Endothelial cell of umbilical vein (primary cell): ENCODE measurements around the gene SLC7A8. TPM values are rescaled to one million over a fixed set of nuclear protein-coding genes. Genes with fewer than 3 reads are reported as not detected.
A peak's percentile ranks its signal among the peaks of the same experiment; 100 is the strongest.
"Not testable (repeated sequence)": the region's sequence is repeated elsewhere in the genome, so short reads cannot be mapped to it uniquely, and the experiment has no call there.

Experiments used
- Bru-seq: library from RNA; stranded (reverse); fragments of 400-500 nt; gene quantifications from one replicate; lab custom pipeline; 2021; lab: Mats Ljungman, UMichigan
- BruChase-seq, 2 experiments: library from RNA; stranded (reverse); fragments of 400-500 nt; gene quantifications; one replicate each; lab custom pipeline; 2021; lab: Mats Ljungman, UMichigan
- BruUV-seq: library from RNA; stranded (reverse); fragments of 400-500 nt; replicated peaks from 2 replicates; lab custom pipeline; 2021; lab: Mats Ljungman, UMichigan
- CTCF ChIA-PET: fragments of 300-600, 350-600 bp; sonication (Branson Sonifier 250); formaldehyde crosslinking; loops from one replicate; lab custom pipeline; 2021; ENCODE audit warnings: antibody characterized with exemption, inconsistent platforms; lab: Charles Lee
- POLR2A ChIA-PET: fragments of 300-600, 350-600 bp; sonication (Branson Sonifier 250); formaldehyde crosslinking; loops from one replicate; lab custom pipeline; 2021; ENCODE audit warnings: antibody characterized with exemption, inconsistent platforms; lab: Charles Lee
- DNase-seq: peaks from one replicate; pipeline ENCODE4 v3.0.0-alpha.2; 2011; ENCODE audit warnings: low read depth, low spot score
- FAIRE-seq: peaks from 2 replicates; lab custom pipeline; 2011; peaks lifted over from hg19 to GRCh38; lab: Jason Lieb, UNC
- H2AFZ ChIP-seq: 2 replicates; pipeline ENCODE4 v1.6.0; 2012; ENCODE audit warnings: low read depth, low read length, control low read depth, inconsistent platforms
- H3K27ac ChIP-seq: 2 replicates; pipeline ENCODE4 v1.5.1; 2011; ENCODE audit warnings: low read depth, mild to moderate bottlenecking, control low read depth, low read length, moderate library complexity; ENCODE audit not compliant: insufficient read depth
- H3K27me3 ChIP-seq, 2 experiments: 2 replicates each; pipeline versions ENCODE4 v1.6.0 to v1.6.1; 2011; ENCODE audit warnings: low read length in 2 of 2, mixed read lengths in 1 of 2; ENCODE audit not compliant: control insufficient read depth in 2 of 2, insufficient read depth in 2 of 2
- H3K36me3 ChIP-seq, 2 experiments: 2 replicates in 1 of 2; 3 replicates in 1 of 2; pipeline ENCODE4 v1.5.1; 2011; ENCODE audit warnings: low read length in 2 of 2, mild to moderate bottlenecking in 1 of 2, moderate library complexity in 1 of 2; ENCODE audit not compliant: control insufficient read depth in 2 of 2, insufficient read depth in 2 of 2; ENCODE audit errors: extremely low read depth in 1 of 2
- H3K4me1 ChIP-seq: 3 replicates; pipeline ENCODE4 v1.5.1; 2011; ENCODE audit warnings: mild to moderate bottlenecking, low read length; ENCODE audit not compliant: control insufficient read depth, insufficient read depth; ENCODE audit errors: extremely low read depth
- H3K4me2 ChIP-seq: 2 replicates; pipeline ENCODE4 v1.6.1; 2011; ENCODE audit warnings: low read length, control low read depth, mixed read lengths; ENCODE audit not compliant: insufficient read depth
- H3K4me3 ChIP-seq, 3 experiments: fragments of 200-600 bp in 1 of 3; sonication (generic), shearing (Covaris generic) in 1 of 3; replicated peaks in 1 of 3; 2 replicates each; pipeline ENCODE4 v1.5.1; 2011 to 2016; ENCODE audit warnings: control low read depth in 3 of 3, low read length in 3 of 3, mild to moderate bottlenecking in 2 of 3, inconsistent platforms in 1 of 3, low read depth in 1 of 3, moderate library complexity in 1 of 3; ENCODE audit not compliant: insufficient read depth in 1 of 3
- H3K79me2 ChIP-seq: 2 replicates; pipeline ENCODE4 v1.6.0; 2012; ENCODE audit warnings: low read length, inconsistent platforms; ENCODE audit not compliant: control insufficient read depth, insufficient read depth
- H3K9ac ChIP-seq: replicated peaks from 2 replicates; pipeline ENCODE3; 2011; ENCODE audit warnings: low read length, control low read depth; ENCODE audit not compliant: insufficient read depth; ENCODE audit errors: extremely low read depth
- H3K9me1 ChIP-seq: replicated peaks from 3 replicates; pipeline ENCODE4 v1.6.0; 2011; ENCODE audit warnings: mild to moderate bottlenecking, low read length; ENCODE audit not compliant: control insufficient read depth, insufficient read depth; ENCODE audit errors: extremely low read depth
- H3K9me3 ChIP-seq: replicated peaks from 2 replicates; pipeline ENCODE4 v1.5.1; 2012; ENCODE audit warnings: low read length, inconsistent platforms; ENCODE audit not compliant: control insufficient read depth, insufficient read depth
- H4K20me1 ChIP-seq: replicated peaks from 2 replicates; pipeline ENCODE3; 2011; ENCODE audit warnings: mild to moderate bottlenecking, low read length; ENCODE audit not compliant: control insufficient read depth, insufficient read depth; ENCODE audit errors: extremely low read depth
- EZH2 ChIP-seq: IDR thresholded peaks from 2 replicates; pipeline ENCODE4 v1.6.1; 2012; ENCODE audit warnings: borderline replicate concordance, low read depth, mild to moderate bottlenecking, moderate library complexity, low read length, inconsistent platforms; ENCODE audit not compliant: severe bottlenecking
- FOS ChIP-seq: IDR thresholded peaks from 2 replicates; pipeline ENCODE4 v1.6.1; 2011; ENCODE audit warnings: mild to moderate bottlenecking, low read length, moderate library complexity, borderline replicate concordance; ENCODE audit not compliant: insufficient read depth
- GATA2 ChIP-seq: IDR thresholded peaks from 2 replicates; pipeline ENCODE4 v1.7.0; 2011; ENCODE audit warnings: low read depth, mild to moderate bottlenecking, moderate library complexity, mixed read lengths, low read length; ENCODE audit not compliant: insufficient read length, insufficient read depth
- JUN ChIP-seq: IDR thresholded peaks from 2 replicates; pipeline ENCODE4 v1.6.1; 2011; ENCODE audit warnings: borderline replicate concordance, low read depth; ENCODE audit not compliant: insufficient read length, insufficient read depth
- MYC ChIP-seq: IDR thresholded peaks from one replicate; pipeline ENCODE4 v1.6.1; 2011; ENCODE audit warnings: mild to moderate bottlenecking, low read depth, low read length
- POLR2A ChIP-seq: IDR thresholded peaks from 2 replicates; pipeline ENCODE4 v1.6.1; 2012; ENCODE audit warnings: low read depth, mild to moderate bottlenecking, control low read depth, low read length
- POLR2AphosphoS5 ChIP-seq: IDR thresholded peaks from 2 replicates; pipeline ENCODE4 v1.6.1; 2012; ENCODE audit warnings: low read depth, mild to moderate bottlenecking, control low read depth, low read length, moderate library complexity; ENCODE audit not compliant: insufficient read depth
- dilution Hi-C: fragments of 300-500 bp; cut with MboI; formaldehyde crosslinking; loops from one replicate; pipeline ENCODE4 v1.15.0; 2019; ENCODE audit warnings: low sequenced_read_pairs; ENCODE audit not compliant: extremely low pct_ligation_motif_present
- intact Hi-C: fragments of 100-400 bp; cut with micrococcal nuclease; formaldehyde crosslinking; loops from one replicate; pipeline ENCODE4 v1.10.0; 2022
- long read RNA-seq: library from polyadenylated mRNA; stranded (forward); transcript quantifications from one replicate; pipeline ENCODE4 v2.0.0, GENCODE V29; 2021
- polyA minus RNA-seq, 3 experiments: library from RNA; depleted of rRNA, polyadenylated mRNA; stranded (reverse); fragments of >200 nt; gene quantifications; 1 replicate in 1 of 3; 2 replicates in 2 of 3; pipeline ENCODE4 v1.2.3, GENCODE V29; 2011
- polyA plus RNA-seq, 4 experiments: library from polyadenylated mRNA; depleted of rRNA in 3 of 4; stranded (reverse) in 3 of 4; unstranded in 1 of 4; fragments of >200 nt; gene quantifications; 2 replicates each; pipeline versions ENCODE4 v1.2.1 to v1.2.3, GENCODE V29; 2011 to 2012; ENCODE audit warnings: missing spikeins in 1 of 4
- total RNA-seq: library from RNA; stranded (reverse); gene quantifications from 2 replicates; pipeline ENCODE4 v1.2.3, GENCODE V29; 2021
- TF ChIP-seq, protein P1 (sequence below): IDR thresholded peaks from 2 replicates; pipeline ENCODE4 v1.6.1; 2011; ENCODE audit not compliant: insufficient read depth, insufficient read length
- TF ChIP-seq, protein P2 (sequence below), 2 donors: IDR thresholded peaks; 1 replicate in 1 of 2; 2 replicates in 1 of 2; pipeline ENCODE4 v1.5.1; 2011; ENCODE audit warnings: low read length in 2 of 2, mild to moderate bottlenecking in 2 of 2, moderate library complexity in 2 of 2, control low read depth in 1 of 2, inconsistent platforms in 1 of 2, low read depth in 1 of 2; ENCODE audit not compliant: insufficient read depth in 1 of 2; ENCODE audit errors: extremely low read depth in 1 of 2

The SLC7A8 gene
- 1.1 and 1.6 TPM in 2 replicates for total RNA-seq
- polyA plus RNA-seq, result 0.76 and 0.88 TPM in 2 replicates
- polyA plus RNA-seq (2011; cell fraction: cytosol; rRNA removed), result 0.56 and 0.61 TPM in 2 replicates
- polyA plus RNA-seq (2011; cell fraction: nucleus; rRNA removed), result 0.57 and 1.0 TPM in 2 replicates
- polyA plus RNA-seq (2012), result 2.7 and 16.6 TPM in 2 replicates
- polyA minus RNA-seq, result 1.9 and 3.4 TPM in 2 replicates
- not detected for polyA minus RNA-seq (2011; cell fraction: cytosol; rRNA and poly(A)+ RNA removed)
- 0.24 and 0.29 TPM in 2 replicates for polyA minus RNA-seq (2011; cell fraction: nucleus; rRNA and poly(A)+ RNA removed)
- percentile 17 among the genes with signal in this experiment for Bru-seq, nascent RNA
- BruChase-seq, experiment 1, labeled RNA remaining after a 6-hour chase, result percentile 19 among the genes with signal in this experiment
- BruChase-seq, experiment 2, labeled RNA remaining after a 2-hour chase, result percentile 13 among the genes with signal in this experiment
- long read RNA-seq, partial matches to known transcripts, result 0 of 2 reads
- long read RNA-seq, other reads (novel, unspliced or antisense), result 2 of 2 reads

DNA sequence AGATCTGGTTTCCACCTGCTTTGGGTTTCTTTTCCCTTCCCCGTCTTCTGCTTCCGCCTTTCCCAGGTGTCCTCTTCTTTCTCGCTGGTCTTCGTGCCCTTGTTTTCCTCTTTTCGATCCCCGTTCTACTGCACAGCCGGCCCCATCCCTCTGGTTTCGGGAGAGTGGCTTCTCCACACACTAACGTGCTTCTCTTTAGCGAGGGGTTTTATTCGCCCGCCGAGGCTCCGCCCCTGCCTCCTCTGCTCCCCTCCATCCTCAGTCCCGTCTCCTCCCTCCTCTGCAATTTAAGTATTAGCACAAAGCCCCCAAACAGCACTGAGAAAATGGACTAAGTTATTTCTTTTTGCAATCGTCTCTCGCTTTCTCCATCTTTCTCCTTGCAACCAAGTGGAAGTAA lies at the start of gene SLC7A8:
Gene SLC7A8 (minus strand): TSS at position 182 of the 400 bp plus-strand sequence. CDS start 746 bp downstream, outside the sequence.
- Histone ChIP-seq H4K20me1 (no peaks in the 10 kb centered on the region), H3K36me3 (no peaks in the 10 kb centered on the region), H3K4me2 (peak within 1 kb of the TSS; percentile 92), H3K4me3 (peak within 1 kb of the TSS; percentile 35 to 92 (median 67)), H3K27me3 (peaks cover 10 to 14% of the 10 kb centered on the region in 2 experiments), H3K79me2 (no peaks in the 10 kb centered on the region), H2AFZ (peak within 1 kb of the TSS; percentile 94), H3K27ac (no peak within 1 kb of the TSS), H3K9ac (no peak within 1 kb of the TSS), H3K9me3 (no peaks in the 10 kb centered on the region), H3K4me1 (peaks cover 23% of the 10 kb centered on the region), H3K9me1 (no peaks in the 10 kb centered on the region)
- BruUV-seq, result no TSS peak
- TF ChIP-seq EZH2 (no peak), JUN (no peak), GATA2 (no peak), MYC (no peak), POLR2AphosphoS5 (no peak), FOS (no peak), POLR2A (no peak)
- TF ChIP-seq, protein P1, sequence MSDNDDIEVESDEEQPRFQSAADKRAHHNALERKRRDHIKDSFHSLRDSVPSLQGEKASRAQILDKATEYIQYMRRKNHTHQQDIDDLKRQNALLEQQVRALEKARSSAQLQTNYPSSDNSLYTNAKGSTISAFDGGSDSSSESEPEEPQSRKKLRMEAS, result no peak
- TF ChIP-seq, protein P2, sequence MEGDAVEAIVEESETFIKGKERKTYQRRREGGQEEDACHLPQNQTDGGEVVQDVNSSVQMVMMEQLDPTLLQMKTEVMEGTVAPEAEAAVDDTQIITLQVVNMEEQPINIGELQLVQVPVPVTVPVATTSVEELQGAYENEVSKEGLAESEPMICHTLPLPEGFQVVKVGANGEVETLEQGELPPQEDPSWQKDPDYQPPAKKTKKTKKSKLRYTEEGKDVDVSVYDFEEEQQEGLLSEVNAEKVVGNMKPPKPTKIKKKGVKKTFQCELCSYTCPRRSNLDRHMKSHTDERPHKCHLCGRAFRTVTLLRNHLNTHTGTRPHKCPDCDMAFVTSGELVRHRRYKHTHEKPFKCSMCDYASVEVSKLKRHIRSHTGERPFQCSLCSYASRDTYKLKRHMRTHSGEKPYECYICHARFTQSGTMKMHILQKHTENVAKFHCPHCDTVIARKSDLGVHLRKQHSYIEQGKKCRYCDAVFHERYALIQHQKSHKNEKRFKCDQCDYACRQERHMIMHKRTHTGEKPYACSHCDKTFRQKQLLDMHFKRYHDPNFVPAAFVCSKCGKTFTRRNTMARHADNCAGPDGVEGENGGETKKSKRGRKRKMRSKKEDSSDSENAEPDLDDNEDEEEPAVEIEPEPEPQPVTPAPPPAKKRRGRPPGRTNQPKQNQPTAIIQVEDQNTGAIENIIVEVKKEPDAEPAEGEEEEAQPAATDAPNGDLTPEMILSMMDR (IDR thresholded peaks at IDR 0.05; ENCODE audit: extremely low read depth in 1 of 2, insufficient read depth in 1 of 2, low read depth in 1 of 2, low read length in 2 of 2), result no peak
- FAIRE-seq (no peak), DNase-seq (peak; percentile 15)
- ChIA-PET CTCF (interaction anchor here (1.0 to 25.6 kb wide), 7 partner anchors 8 to 197 kb away, joined by 3 to 1289 read pairs (median 3); partner anchors contain the start of gene CEBPE), POLR2A (interaction anchor here (2.0 kb wide), 1 partner anchor 62 kb away, joined by 11 read pairs; no protein-coding TSS in a partner anchor)
- intact Hi-C loops (loop anchor here (1.0 to 10.0 kb wide), 3 partner anchors 29 to 199 kb away; partner anchors contain the start of gene AJUBA), dilution Hi-C loops (no loop called here)

DNA sequence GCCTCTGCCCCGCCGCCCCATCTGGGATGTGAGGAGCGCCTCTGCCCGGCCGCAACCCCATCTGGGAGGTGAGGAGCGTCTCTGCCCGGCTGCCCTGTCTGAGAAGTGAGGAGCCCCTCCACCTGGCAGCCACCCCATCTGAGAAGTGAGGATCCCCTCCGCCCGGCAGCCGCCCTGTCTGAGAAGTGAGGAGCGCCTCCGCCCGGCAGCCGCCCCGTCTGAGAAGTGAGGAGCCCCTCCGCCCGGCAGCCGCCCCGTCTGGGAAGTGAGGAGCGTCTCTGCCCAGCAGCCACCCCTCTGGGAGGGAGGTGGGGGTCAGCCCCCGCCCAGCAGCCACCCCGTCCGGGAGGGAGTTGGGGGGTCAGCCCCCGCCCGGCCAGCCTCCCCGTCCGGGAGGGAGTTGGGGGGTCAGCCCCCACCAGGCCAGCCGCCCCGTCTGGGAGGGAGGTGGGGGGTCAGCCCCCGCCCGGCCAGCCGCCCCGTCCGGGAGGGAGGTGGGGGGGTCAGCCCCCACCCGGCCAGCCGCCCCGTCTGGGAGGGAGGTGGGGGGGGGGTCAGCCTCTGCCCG lies 48.9 kb upstream of the SLC7A8 start:
- H3K9me1 ChIP-seq, H3K4me2 ChIP-seq, H3K27me3 ChIP-seq, dilution Hi-C loops, BruUV-seq, CTCF ChIA-PET, H3K9me3 ChIP-seq, FAIRE-seq, H2AFZ ChIP-seq, H3K4me1 ChIP-seq, DNase-seq, H3K27ac ChIP-seq, POLR2A ChIA-PET, H3K79me2 ChIP-seq, intact Hi-C loops, H3K36me3 ChIP-seq, H3K4me3 ChIP-seq, H3K9ac ChIP-seq, H4K20me1 ChIP-seq: not testable (repeated sequence)
